Lower leg skin (tissue), 3 donors: ENCODE data around the gene PCARE.

ENCODE experiments used
- CTCF ChIP-seq, 3 donors: fragments of 450-650 bp; IDR thresholded peaks; one replicate each; pipeline ENCODE4 v1.5.1; 2016; ENCODE audit warnings: antibody characterized with exemption in 3 of 3, mild to moderate bottlenecking in 3 of 3, moderate library complexity in 2 of 3
- POLR2A ChIP-seq, 2 donors: fragments of 450-650 bp; IDR thresholded peaks; one replicate each; pipeline ENCODE4 v1.6.1; 2016 to 2017; ENCODE audit warnings: antibody characterized with exemption in 2 of 2, mild to moderate bottlenecking in 1 of 2, moderate library complexity in 1 of 2

- TF ChIP-seq POLR2A (IDR thresholded peaks at IDR 0.05) (no peak), CTCF (IDR thresholded peaks at IDR 0.05) (no peak)
Observed at GRCh38 chr2:29075894-29076705, 1.8 kb upstream of the PCARE start.
